Ovary (tissue), 3 donors: ENCODE measurements around the gene NSL1.

ENCODE experiments used
- POLR2A ChIP-seq: fragments of 450-650 bp; IDR thresholded peaks from one replicate; pipeline ENCODE4 v1.6.1; 2017; ENCODE audit warnings: antibody characterized with exemption, mild to moderate bottlenecking, moderate library complexity
- TF ChIP-seq, protein P1 (sequence below), 3 donors: fragments of 450-650 bp in 2 of 3; fragments of 200-600 bp in 1 of 3; IDR thresholded peaks; one replicate each; pipeline versions ENCODE4 v1.5.1 to v1.8.0; 2016 to 2022; ENCODE audit warnings: antibody characterized with exemption in 3 of 3, mild to moderate bottlenecking in 1 of 3
- donor health status: DM: no; HTN: no; CAD: no.

DNA sequence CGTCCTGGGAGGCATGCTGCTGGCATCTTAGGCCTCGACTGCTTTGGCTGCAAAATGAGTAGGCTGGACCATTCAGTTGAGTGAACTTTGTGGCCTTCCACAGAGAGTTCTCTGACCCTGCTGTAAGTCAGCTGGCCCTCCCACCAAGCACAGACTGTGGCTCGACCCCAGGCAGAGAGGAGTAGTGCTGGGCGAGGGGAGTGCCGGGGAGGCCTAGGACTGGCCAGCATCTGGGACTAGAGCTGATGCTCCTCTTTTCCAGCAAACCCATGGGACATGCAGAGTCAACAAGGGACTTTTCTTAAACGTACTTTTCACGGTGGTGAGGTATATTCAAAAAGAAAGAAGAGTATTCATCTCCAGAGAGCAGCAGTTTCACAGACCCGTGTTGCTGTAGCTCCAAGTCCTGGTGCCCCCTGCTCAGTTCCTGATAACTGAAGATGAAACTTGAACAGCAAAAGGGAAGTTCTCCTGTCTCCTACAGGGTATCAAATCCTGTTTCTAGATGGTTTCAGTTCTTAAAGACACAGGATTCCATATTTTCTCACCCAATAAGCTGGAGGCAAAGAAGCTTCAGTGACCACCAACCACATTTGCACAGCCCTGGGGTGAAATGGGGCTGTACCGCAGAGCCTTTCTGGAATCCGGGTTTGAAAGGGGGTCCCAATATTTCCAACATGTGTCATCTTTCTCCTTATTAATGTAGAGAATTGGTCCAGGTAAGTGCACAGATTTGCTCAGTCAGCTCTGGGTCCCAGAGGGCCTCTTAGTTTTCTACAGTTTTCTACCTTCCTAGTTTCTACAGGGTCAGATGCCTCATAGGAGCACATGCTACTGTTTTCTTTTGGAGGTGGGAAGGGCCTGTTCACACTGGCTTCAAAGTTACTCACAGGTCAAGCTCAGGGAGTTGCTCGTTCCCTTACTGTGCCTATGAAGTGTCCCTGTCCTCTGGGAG lies 112.8 kb downstream of the NSL1 start:
- TF ChIP-seq POLR2A = no peak
- TF ChIP-seq, protein P1, sequence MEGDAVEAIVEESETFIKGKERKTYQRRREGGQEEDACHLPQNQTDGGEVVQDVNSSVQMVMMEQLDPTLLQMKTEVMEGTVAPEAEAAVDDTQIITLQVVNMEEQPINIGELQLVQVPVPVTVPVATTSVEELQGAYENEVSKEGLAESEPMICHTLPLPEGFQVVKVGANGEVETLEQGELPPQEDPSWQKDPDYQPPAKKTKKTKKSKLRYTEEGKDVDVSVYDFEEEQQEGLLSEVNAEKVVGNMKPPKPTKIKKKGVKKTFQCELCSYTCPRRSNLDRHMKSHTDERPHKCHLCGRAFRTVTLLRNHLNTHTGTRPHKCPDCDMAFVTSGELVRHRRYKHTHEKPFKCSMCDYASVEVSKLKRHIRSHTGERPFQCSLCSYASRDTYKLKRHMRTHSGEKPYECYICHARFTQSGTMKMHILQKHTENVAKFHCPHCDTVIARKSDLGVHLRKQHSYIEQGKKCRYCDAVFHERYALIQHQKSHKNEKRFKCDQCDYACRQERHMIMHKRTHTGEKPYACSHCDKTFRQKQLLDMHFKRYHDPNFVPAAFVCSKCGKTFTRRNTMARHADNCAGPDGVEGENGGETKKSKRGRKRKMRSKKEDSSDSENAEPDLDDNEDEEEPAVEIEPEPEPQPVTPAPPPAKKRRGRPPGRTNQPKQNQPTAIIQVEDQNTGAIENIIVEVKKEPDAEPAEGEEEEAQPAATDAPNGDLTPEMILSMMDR (IDR thresholded peaks at IDR 0.05) = no peak
